H1 (cell line): ENCODE data around the gene PACC1. TPM values are rescaled to one million over a fixed set of nuclear protein-coding genes. Genes with fewer than 3 reads are reported as not detected.

Experiments used
- CTCF ChIA-PET: fragments of 300-600 bp; sonication (Branson Sonifier 250); formaldehyde crosslinking; loops from one replicate; lab custom pipeline; 2021; ENCODE audit not compliant: partially characterized antibody; lab: Charles Lee
- POLR2A ChIA-PET: fragments of 300-600 bp; sonication (Branson Sonifier 250); formaldehyde crosslinking; loops from one replicate; lab custom pipeline; 2021; ENCODE audit warnings: inconsistent platforms; ENCODE audit not compliant: partially characterized antibody; lab: Charles Lee
- DNase-seq, 2 experiments: peaks; one replicate each; pipeline versions ENCODE4 v3.0.0 to v3.0.0-alpha.2; 2010 to 2022; ENCODE audit warnings: low spot score in 2 of 2, low read depth in 1 of 2, mixed read lengths in 1 of 2
- FAIRE-seq: peaks from 2 replicates; lab custom pipeline; 2011; peaks lifted over from hg19 to GRCh38; lab: Jason Lieb, UNC
- H2AFZ ChIP-seq: 2 replicates; pipeline ENCODE4 v1.8.1; 2012; ENCODE audit warnings: low read length, inconsistent platforms
- H2AK5ac ChIP-seq: 2 replicates; pipeline ENCODE4 v1.6.1; 2013; ENCODE audit warnings: low read depth, low read length
- H2BK120ac ChIP-seq: replicated peaks from 2 replicates; pipeline ENCODE3; 2013; ENCODE audit warnings: low read depth, low read length, inconsistent platforms
- H2BK12ac ChIP-seq: 2 replicates; pipeline ENCODE4 v1.6.1; 2013; ENCODE audit warnings: low read depth, low read length
- H2BK15ac ChIP-seq: 2 replicates; pipeline ENCODE4 v1.6.1; 2013; ENCODE audit warnings: low read length
- H2BK20ac ChIP-seq: 2 replicates; pipeline ENCODE4 v1.6.1; 2013; ENCODE audit warnings: low read length
- H2BK5ac ChIP-seq: 2 replicates; pipeline ENCODE4 v1.6.1; 2013; ENCODE audit warnings: low read depth, low read length
- H3K14ac ChIP-seq: 2 replicates; pipeline ENCODE4 v1.6.1; 2013; ENCODE audit warnings: inconsistent platforms; ENCODE audit not compliant: insufficient read length
- H3K18ac ChIP-seq: 2 replicates; pipeline ENCODE4 v1.6.1; 2013; ENCODE audit warnings: low read length; ENCODE audit errors: extremely low read depth
- H3K23ac ChIP-seq: 2 replicates; pipeline ENCODE4 v1.6.1; 2013; ENCODE audit warnings: inconsistent platforms; ENCODE audit not compliant: insufficient read length
- H3K23me2 ChIP-seq: 2 replicates; pipeline ENCODE4 v1.6.1; 2013; ENCODE audit warnings: low read depth, low read length
- H3K27ac ChIP-seq: 2 replicates; pipeline ENCODE4 v1.6.1; 2011; ENCODE audit warnings: low read depth, low read length, inconsistent platforms
- H3K27me3 ChIP-seq, 4 experiments: replicated peaks in 1 of 4; 1 replicate in 1 of 4; 2 replicates in 3 of 4; pipeline versions ENCODE4 v1.6.1 to v1.8.1; 2011 to 2013; ENCODE audit warnings: low read length in 3 of 4, mild to moderate bottlenecking in 3 of 4, inconsistent platforms in 2 of 4, mixed read lengths in 2 of 4, moderate library complexity in 1 of 4; ENCODE audit not compliant: control insufficient read depth in 3 of 4, insufficient read depth in 3 of 4; ENCODE audit errors: extremely low read depth in 1 of 4
- H3K36me3 ChIP-seq, 4 experiments: 2 replicates each; pipeline versions ENCODE4 v1.6.1 to v1.8.1; 2011 to 2013; ENCODE audit warnings: mild to moderate bottlenecking in 4 of 4, low read length in 3 of 4, moderate library complexity in 2 of 4, control low read depth in 1 of 4, inconsistent platforms in 1 of 4; ENCODE audit not compliant: insufficient read depth in 4 of 4, control insufficient read depth in 2 of 4
- H3K4ac ChIP-seq: replicated peaks from 2 replicates; pipeline ENCODE3; 2013; ENCODE audit warnings: low read length, low read depth, mixed read lengths, inconsistent platforms; ENCODE audit not compliant: insufficient read length
- H3K4me1 ChIP-seq, 4 experiments: replicated peaks in 1 of 4; 1 replicate in 1 of 4; 2 replicates in 3 of 4; pipeline versions ENCODE4 v1.6.1 to v1.8.1; 2011 to 2013; ENCODE audit warnings: low read length in 3 of 4, inconsistent platforms in 2 of 4, mixed read lengths in 1 of 4; ENCODE audit not compliant: insufficient read depth in 4 of 4, control insufficient read depth in 3 of 4
- H3K4me2 ChIP-seq, 2 experiments: 2 replicates each; pipeline versions ENCODE4 v1.6.1 to v1.8.1; 2011 to 2013; ENCODE audit warnings: low read depth in 2 of 2, low read length in 2 of 2, control low read depth in 1 of 2, inconsistent platforms in 1 of 2, mild to moderate bottlenecking in 1 of 2; ENCODE audit not compliant: insufficient read depth in 1 of 2
- H3K4me3 ChIP-seq, 4 experiments: fragments of 200-600, 300-600 bp in 1 of 4; sonication (generic), shearing (Covaris generic), sonication (Bioruptor Twin) in 1 of 4; 2 replicates each; pipeline versions ENCODE4 v1.5.1 to v1.8.1; 2011 to 2016; ENCODE audit warnings: low read length in 4 of 4, low read depth in 3 of 4, control low read depth in 2 of 4, inconsistent platforms in 2 of 4, mild to moderate bottlenecking in 2 of 4, mixed read lengths in 1 of 4, moderate library complexity in 1 of 4; ENCODE audit not compliant: insufficient read depth in 2 of 4; ENCODE audit errors: extremely low read depth in 1 of 4
- H3K56ac ChIP-seq: replicated peaks from 2 replicates; pipeline ENCODE3; 2013; ENCODE audit warnings: low read depth, mild to moderate bottlenecking, mixed read lengths, low read length, inconsistent platforms; ENCODE audit not compliant: insufficient read length
- H3K79me1 ChIP-seq: 2 replicates; pipeline ENCODE4 v1.6.1; 2013; ENCODE audit warnings: low read depth, low read length, control low read depth
- H3K79me2 ChIP-seq, 2 experiments: 2 replicates each; pipeline versions ENCODE4 v1.6.1 to v1.8.1; 2012 to 2013; ENCODE audit warnings: low read length in 2 of 2, mild to moderate bottlenecking in 2 of 2, inconsistent platforms in 1 of 2; ENCODE audit not compliant: insufficient read depth in 2 of 2, control insufficient read depth in 1 of 2
- H3K9ac ChIP-seq, 4 experiments: replicated peaks in 1 of 4; 1 replicate in 1 of 4; 2 replicates in 3 of 4; pipeline versions ENCODE4 v1.6.1 to v1.8.1; 2011 to 2013; ENCODE audit warnings: low read depth in 3 of 4, low read length in 3 of 4, control low read depth in 2 of 4, mild to moderate bottlenecking in 2 of 4, moderate library complexity in 2 of 4, inconsistent platforms in 1 of 4; ENCODE audit errors: extremely low read depth in 1 of 4
- H3K9me3 ChIP-seq, 2 experiments: 2 replicates each; pipeline versions ENCODE4 v1.6.1 to v1.8.1; 2012 to 2013; ENCODE audit warnings: mild to moderate bottlenecking in 2 of 2, moderate library complexity in 2 of 2, control low read depth in 1 of 2, inconsistent platforms in 1 of 2, low read depth in 1 of 2, low read length in 1 of 2, mixed read lengths in 1 of 2; ENCODE audit not compliant: insufficient read depth in 2 of 2
- H4K20me1 ChIP-seq, 2 experiments: replicated peaks in 1 of 2; 2 replicates each; pipeline versions ENCODE3 to v1.8.1; 2011 to 2013; ENCODE audit warnings: inconsistent platforms in 2 of 2, low read length in 2 of 2, mild to moderate bottlenecking in 1 of 2; ENCODE audit not compliant: insufficient read depth in 2 of 2, control insufficient read depth in 1 of 2
- H4K5ac ChIP-seq: 2 replicates; pipeline ENCODE4 v1.6.1; 2013; ENCODE audit warnings: low read length, low read depth, mixed read lengths, inconsistent platforms; ENCODE audit not compliant: insufficient read length
- H4K8ac ChIP-seq: 2 replicates; pipeline ENCODE4 v1.8.0; 2013; ENCODE audit warnings: mild to moderate bottlenecking, moderate library complexity, low read length, inconsistent platforms; ENCODE audit not compliant: insufficient read depth; ENCODE audit errors: extremely low read depth
- H4K91ac ChIP-seq: replicated peaks from 2 replicates; pipeline ENCODE3; 2013; ENCODE audit warnings: low read length, mixed read lengths, inconsistent platforms; ENCODE audit not compliant: insufficient read length
- ATF2 ChIP-seq: IDR thresholded peaks from 2 replicates; pipeline ENCODE4 v1.6.1; 2012; ENCODE audit warnings: low read length, inconsistent platforms
- BCL11A ChIP-seq, 2 experiments: IDR thresholded peaks; one replicate each; pipeline ENCODE4 v1.6.1; 2011; ENCODE audit warnings: low read depth in 2 of 2, low read length in 2 of 2, mild to moderate bottlenecking in 2 of 2
- CBX5 ChIP-seq: fragments of 300-800, 300-1000 bp; sonication (generic); IDR thresholded peaks from 2 replicates; pipeline ENCODE4 v1.7.1; 2016; ENCODE audit warnings: antibody characterized with exemption, low read length, low read depth
- GTF2F1 ChIP-seq: IDR thresholded peaks from 2 replicates; pipeline ENCODE4 v1.6.1; 2012; ENCODE audit warnings: low read depth, low read length, improper control_type of control experiment, borderline replicate concordance
- KDM1A ChIP-seq: fragments of 200-600, 300-600 bp; sonication (generic); IDR thresholded peaks from 2 replicates; pipeline ENCODE4 v1.7.1; 2016; ENCODE audit warnings: mild to moderate bottlenecking, low read length, borderline replicate concordance
- POLR2AphosphoS5 ChIP-seq: IDR thresholded peaks from 2 replicates; pipeline ENCODE4 v1.6.1; 2011; ENCODE audit warnings: low read depth, low read length
- TAF1 ChIP-seq: IDR thresholded peaks from 2 replicates; pipeline ENCODE4 v1.6.1; 2011; ENCODE audit warnings: mild to moderate bottlenecking, low read depth, low read length
- TBP ChIP-seq: IDR thresholded peaks from 2 replicates; pipeline ENCODE4 v1.6.1; 2011; ENCODE audit warnings: low read depth, low read length, improper control_type of control experiment
- WGBS, 2 experiments: shearing (Covaris generic) in 1 of 2; methylation state at CpG; one replicate each; pipeline versions ENCODE4 v1.1.6 to v1.1.7; 2013 to 2015; ENCODE audit warnings: low lambda C conversion rate in 2 of 2, mixed read lengths in 2 of 2, inconsistent platforms in 1 of 2, low coverage in 1 of 2, missing lambda C conversion rate in 1 of 2; ENCODE audit not compliant: insufficient replicate concordance in 2 of 2, insufficient coverage in 1 of 2, insufficient read length in 1 of 2; ENCODE audit errors: extremely low coverage in 1 of 2, missing lambda C conversion rate in 1 of 2; 5-methylcytosine and 5-hydroxymethylcytosine counted together
- polyA plus RNA-seq, 7 experiments: library from polyadenylated mRNA; depleted of rRNA in 3 of 7; stranded (reverse) in 5 of 7; unstranded in 2 of 7; fragments of >200 nt in 5 of 7; fragments of 200-250 nt in 2 of 7; gene quantifications; 1 replicate in 5 of 7; 2 replicates in 1 of 7; 4 replicates in 1 of 7; pipeline versions ENCODE4 v1.2.1 to v1.2.3, GENCODE V29; 2011 to 2013; ENCODE audit warnings: missing spikeins in 2 of 7, mixed read lengths in 2 of 7
- total RNA-seq: library from RNA; stranded (reverse); fragmentation: NEBNext Ultra II Directional; extraction: Animal tissue kit (Norgen Biotek cat#: 25700); gene quantifications from 2 replicates; pipeline ENCODE4 v1.2.1, GENCODE V29; 2021

PACC1 gene
- total and polyA plus RNA-seq, 2 of the 8 experiments (the other 6 are each of a cell fraction or from before 2014, with no cell fraction given): 18.8 to 23.5 TPM

- TF ChIP-seq ATF2: no peak
- TF ChIP-seq TAF1: no peak
- no peak for TF ChIP-seq TBP
- TF ChIP-seq KDM1A: no peak
- TF ChIP-seq CBX5: no peak
- no peak for TF ChIP-seq GTF2F1
- TF ChIP-seq BCL11A (IDR thresholded peaks at IDR 0.05; ENCODE audit: low read depth in 2 of 2, low read length in 2 of 2): no peak
- no peak for TF ChIP-seq POLR2AphosphoS5
- no peak overlapping the region for H2BK5ac ChIP-seq
- no peak overlapping the region for H3K4me2 ChIP-seq
- no peaks in the 10 kb centered on the region for H3K79me1 ChIP-seq
- H3K23me2 ChIP-seq: no peaks in the 10 kb centered on the region
- no peak overlapping the region for H3K4ac ChIP-seq
- no peaks in the 10 kb centered on the region for H4K20me1 ChIP-seq
- peaks cover 0 to 4% (median under 1%) of the 10 kb centered on the region in 4 experiments; a peak in 2 of 7 replicates for H3K4me1 ChIP-seq
- no peak overlapping the region for H2BK20ac ChIP-seq
- no peak overlapping the region for H3K14ac ChIP-seq
- no peak overlapping the region for H4K5ac ChIP-seq
- H2AFZ ChIP-seq: no peak overlapping the region
- H2BK12ac ChIP-seq: no peak overlapping the region
- no peaks in the 10 kb centered on the region for H3K27me3 ChIP-seq
- DNase-seq (no peak), FAIRE-seq (no peak)
- H3K56ac ChIP-seq: no peak overlapping the region
- H3K36me3 ChIP-seq: no peaks in the 10 kb centered on the region
- H2AK5ac ChIP-seq: no peak overlapping the region
- H3K79me2 ChIP-seq: no peaks in the 10 kb centered on the region
- H4K8ac ChIP-seq: peak overlapping the region; percentile 84; the same call in 1 of the 2 replicates
- H3K9ac ChIP-seq: no peak overlapping the region
- CTCF ChIA-PET: interaction anchor here (0.6 to 7.7 kb wide), 15 partner anchors 9 to 553 kb away, joined by 3 to 143 read pairs (median 5); partner anchors contain the start of gene PACC1
- POLR2A ChIA-PET: interaction anchor here (1.4 kb wide), 1 partner anchor 155 kb away, joined by 5 read pairs; the partner anchor contains the start of gene ATF3
- H4K91ac ChIP-seq: no peak overlapping the region
- H2BK120ac ChIP-seq: no peak overlapping the region
- H3K9me3 ChIP-seq: no peaks in the 10 kb centered on the region
- 82% methylated on average over 12 of the region's 12 CpGs; no CpG with 5 or more reads in 1 of the 2 experiments for WGBS, 2 experiments
- no peak overlapping the region for H3K27ac ChIP-seq
- no peak overlapping the region for H3K4me3 ChIP-seq
- no peak overlapping the region for H2BK15ac ChIP-seq
- H3K23ac ChIP-seq: no peak overlapping the region
- no peak overlapping the region for H3K18ac ChIP-seq
Observed at GRCh38 chr1:212453156-212453857, 38.6 kb upstream of the PACC1 start.
